CD4-positive, alpha-beta T cell (primary cell): Measurements from ENCODE around the gene MRPS11. TPM values are rescaled to one million over a fixed set of nuclear protein-coding genes. Genes with fewer than 3 reads are reported as not detected.

ENCODE experiments used
- ATAC-seq: fragments of 200-7000 bp; cut with Tn5 transposase; one replicate; pipeline ENCODE4 v1.10.0; 2022; ENCODE audit warnings: mild to moderate bottlenecking; ENCODE audit not compliant: poor library complexity
- CTCF ChIA-PET: fragments of 350-600 bp; sonication (Branson Sonifier 250); formaldehyde crosslinking; loops from one replicate; lab custom pipeline; 2021; ENCODE audit warnings: antibody characterized with exemption, inconsistent platforms; lab: Charles Lee
- POLR2A ChIA-PET: fragments of 350-600 bp; sonication (Branson Sonifier 250); formaldehyde crosslinking; loops from one replicate; lab custom pipeline; 2021; ENCODE audit warnings: antibody characterized with exemption, inconsistent platforms; lab: Charles Lee
- DNase-seq, 14 experiments: peaks; one replicate each; pipeline ENCODE4 v3.0.0-alpha.2; 2013 to 2020; ENCODE audit warnings: mixed read lengths in 2 of 14
- H3K27ac ChIP-seq, 2 donors: one replicate each; pipeline versions ENCODE4 v1.5.1 to v1.7.0; 2013; ENCODE audit warnings: low read length in 2 of 2, low read depth in 1 of 2, mild to moderate bottlenecking in 1 of 2
- H3K27me3 ChIP-seq, 2 experiments: 1 replicate in 1 of 2; 2 replicates in 1 of 2; pipeline versions ENCODE4 v1.6.1 to v1.7.0; 2013; ENCODE audit warnings: low read length in 2 of 2, control low read depth in 1 of 2, mild to moderate bottlenecking in 1 of 2, moderate library complexity in 1 of 2; ENCODE audit not compliant: insufficient read depth in 2 of 2, control insufficient read depth in 1 of 2
- H3K36me3 ChIP-seq: one replicate; pipeline ENCODE4 v1.6.1; 2013; ENCODE audit warnings: low read length, control low read depth; ENCODE audit not compliant: insufficient read depth
- H3K4me1 ChIP-seq: one replicate; pipeline ENCODE4 v1.6.1; 2013; ENCODE audit warnings: low read length, control low read depth; ENCODE audit not compliant: insufficient read depth
- H3K4me3 ChIP-seq: one replicate; pipeline ENCODE4 v1.5.1; 2013; ENCODE audit warnings: mild to moderate bottlenecking, low read length, moderate library complexity
- H3K9me3 ChIP-seq, 2 experiments: 1 replicate in 1 of 2; 2 replicates in 1 of 2; pipeline versions ENCODE4 v1.6.1 to v1.7.0; 2013; ENCODE audit warnings: low read length in 2 of 2, mild to moderate bottlenecking in 2 of 2, control low read depth in 1 of 2, moderate library complexity in 1 of 2; ENCODE audit not compliant: control insufficient read depth in 1 of 2, insufficient read depth in 1 of 2
- H3K27ac Mint-ChIP-seq: one replicate; pipeline ENCODE4 v1.8.0; 2020; ENCODE audit warnings: mixed read lengths
- H3K27me3 Mint-ChIP-seq: one replicate; pipeline ENCODE4 v1.8.0; 2021; ENCODE audit warnings: mixed read lengths
- H3K36me3 Mint-ChIP-seq: one replicate; pipeline ENCODE4 v1.8.0; 2021; ENCODE audit warnings: low read depth, mixed read lengths
- H3K4me1 Mint-ChIP-seq: one replicate; pipeline ENCODE4 v1.8.0; 2021; ENCODE audit warnings: low read depth, mixed read lengths
- H3K4me3 Mint-ChIP-seq: one replicate; pipeline ENCODE4 v1.8.0; 2020; ENCODE audit warnings: mild to moderate bottlenecking, mixed read lengths
- H3K9me3 Mint-ChIP-seq: one replicate; pipeline ENCODE4 v1.8.0; 2020; ENCODE audit warnings: mixed read lengths
- intact Hi-C, 2 experiments: fragments of 100-400 bp; cut with DNase I in 1 of 2; cut with micrococcal nuclease in 1 of 2; formaldehyde crosslinking; loops; one replicate each; pipeline versions ENCODE4 v1.15.1 to v1.9.0; 2023 to 2025; cut with DNase I, micrococcal nuclease
- total RNA-seq, 174 experiments: library from RNA in 2 of 174; stranded (reverse) in 2 of 174; gene quantifications; one replicate each; pipeline ENCODE4 v1.2.3 and lab custom pipeline; 2021 to 2026
- TF ChIP-seq, protein P1 (sequence below): fragments of 200-600 bp; IDR thresholded peaks from one replicate; pipeline ENCODE4 v1.8.0; 2022; ENCODE audit warnings: antibody characterized with exemption, mild to moderate bottlenecking

MRPS11 gene
- total RNA-seq, 2 experiments from 2014 or later, result 8.0 to 8.4 TPM

DNA sequence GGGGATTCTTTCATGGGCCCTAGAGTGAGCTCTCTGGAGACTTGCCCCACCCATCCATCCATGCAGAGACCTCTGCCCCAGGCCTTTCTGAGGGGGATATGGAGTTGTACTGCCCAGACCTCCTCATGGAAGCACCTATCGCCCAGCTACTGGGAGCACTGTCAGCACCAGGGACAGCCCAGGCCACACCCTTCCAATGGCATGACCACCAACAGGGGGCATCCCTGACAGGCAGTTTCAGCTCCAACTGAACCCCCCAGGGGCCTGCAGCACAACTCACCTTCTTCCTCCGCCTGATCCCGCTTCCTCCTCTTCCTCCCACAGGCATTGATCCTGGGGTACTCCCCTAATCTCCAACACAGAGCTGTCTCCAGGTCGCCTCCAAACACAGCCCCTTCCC, 21.8 kb downstream of the MRPS11 start:
- TF ChIP-seq, protein P1, sequence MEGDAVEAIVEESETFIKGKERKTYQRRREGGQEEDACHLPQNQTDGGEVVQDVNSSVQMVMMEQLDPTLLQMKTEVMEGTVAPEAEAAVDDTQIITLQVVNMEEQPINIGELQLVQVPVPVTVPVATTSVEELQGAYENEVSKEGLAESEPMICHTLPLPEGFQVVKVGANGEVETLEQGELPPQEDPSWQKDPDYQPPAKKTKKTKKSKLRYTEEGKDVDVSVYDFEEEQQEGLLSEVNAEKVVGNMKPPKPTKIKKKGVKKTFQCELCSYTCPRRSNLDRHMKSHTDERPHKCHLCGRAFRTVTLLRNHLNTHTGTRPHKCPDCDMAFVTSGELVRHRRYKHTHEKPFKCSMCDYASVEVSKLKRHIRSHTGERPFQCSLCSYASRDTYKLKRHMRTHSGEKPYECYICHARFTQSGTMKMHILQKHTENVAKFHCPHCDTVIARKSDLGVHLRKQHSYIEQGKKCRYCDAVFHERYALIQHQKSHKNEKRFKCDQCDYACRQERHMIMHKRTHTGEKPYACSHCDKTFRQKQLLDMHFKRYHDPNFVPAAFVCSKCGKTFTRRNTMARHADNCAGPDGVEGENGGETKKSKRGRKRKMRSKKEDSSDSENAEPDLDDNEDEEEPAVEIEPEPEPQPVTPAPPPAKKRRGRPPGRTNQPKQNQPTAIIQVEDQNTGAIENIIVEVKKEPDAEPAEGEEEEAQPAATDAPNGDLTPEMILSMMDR, result no peak
- POLR2A ChIA-PET, result interaction anchor here (0.6 to 1.0 kb wide), 2 partner anchors 9 to 22 kb away, joined by 3 read pairs; partner anchors contain the start of genes MRPL46 and MRPS11
- no peak for ATAC-seq
- H3K27ac Mint-ChIP-seq, result no peak overlapping the region
- no peaks in the 10 kb centered on the region for H3K9me3 ChIP-seq
- H3K36me3 Mint-ChIP-seq, result no peaks in the 10 kb centered on the region
- H3K9me3 Mint-ChIP-seq, result no peaks in the 10 kb centered on the region
- H3K27me3 ChIP-seq, result no peaks in the 10 kb centered on the region
- H3K4me1 Mint-ChIP-seq, result no peaks in the 10 kb centered on the region
- CTCF ChIA-PET, result no interaction called here
- no peak overlapping the region for H3K4me3 ChIP-seq
- no peaks in the 10 kb centered on the region for H3K27me3 Mint-ChIP-seq
- H3K36me3 ChIP-seq, result no peaks in the 10 kb centered on the region
- no peak overlapping the region for H3K4me3 Mint-ChIP-seq
- DNase-seq, result no peak
- H3K27ac ChIP-seq, result no peak overlapping the region
- no peaks in the 10 kb centered on the region for H3K4me1 ChIP-seq
- intact Hi-C loops, result no loop called here

DNA sequence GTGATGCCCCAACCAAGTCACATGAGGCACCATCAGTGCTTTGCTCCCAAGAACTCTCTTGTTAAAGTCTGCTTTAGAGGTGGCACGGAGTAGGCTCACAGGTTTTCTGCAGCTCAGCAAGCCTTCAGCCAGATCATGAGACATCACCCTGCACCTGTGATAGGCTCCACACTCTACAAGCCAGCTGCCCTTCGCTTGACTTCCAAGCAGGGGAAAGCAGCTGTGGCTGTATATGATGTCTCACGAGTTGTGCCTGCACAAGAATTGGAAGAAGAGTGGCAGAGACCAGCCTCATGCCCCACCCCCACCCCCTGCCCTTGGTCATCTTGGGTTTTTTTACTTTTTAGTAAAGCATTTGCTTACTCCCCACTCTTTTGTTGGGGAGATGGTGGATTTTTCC, 22.5 kb downstream of the MRPS11 start:
- ATAC-seq, result no peak
- H3K27me3 Mint-ChIP-seq, result no peaks in the 10 kb centered on the region
- Histone ChIP-seq H3K27ac (no peak overlapping the region), H3K36me3 (no peaks in the 10 kb centered on the region), H3K27me3 (no peaks in the 10 kb centered on the region), H3K9me3 (no peaks in the 10 kb centered on the region), H3K4me1 (no peaks in the 10 kb centered on the region), H3K4me3 (no peak overlapping the region)
- no peak overlapping the region for H3K4me3 Mint-ChIP-seq
- no peak for DNase-seq
- H3K9me3 Mint-ChIP-seq, result no peaks in the 10 kb centered on the region
- no peak overlapping the region for H3K27ac Mint-ChIP-seq
- H3K36me3 Mint-ChIP-seq, result no peaks in the 10 kb centered on the region
- TF ChIP-seq, protein P1, result no peak
- ChIA-PET POLR2A (no interaction called here), CTCF (no interaction called here)
- intact Hi-C loops, result no loop called here
- H3K4me1 Mint-ChIP-seq, result no peaks in the 10 kb centered on the region

DNA sequence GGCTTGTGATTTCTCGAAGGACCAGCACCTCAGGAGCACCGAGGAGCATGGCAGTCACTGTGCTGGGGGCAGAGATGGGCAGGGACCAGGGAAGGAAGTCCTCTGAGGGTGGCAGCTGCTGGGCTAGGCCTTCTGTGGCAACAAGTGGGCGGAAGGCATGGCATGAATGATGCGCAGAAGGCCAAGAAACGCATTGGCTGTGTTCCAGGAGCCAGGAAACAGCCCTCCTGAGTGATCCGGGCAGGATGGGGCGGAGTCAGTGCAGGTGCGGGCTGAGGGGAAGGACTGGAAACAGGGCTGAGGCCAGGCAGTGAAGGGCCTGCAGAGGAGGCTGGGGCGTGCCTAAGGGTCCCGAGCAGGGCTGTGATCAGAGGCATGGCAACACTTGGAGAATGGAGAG, 23.6 kb downstream of the MRPS11 start:
- no peak for ATAC-seq
- Mint-ChIP-seq H3K4me3 (no peak overlapping the region), H3K9me3 (no peaks in the 10 kb centered on the region), H3K27ac (no peak overlapping the region), H3K36me3 (no peaks in the 10 kb centered on the region), H3K4me1 (no peaks in the 10 kb centered on the region), H3K27me3 (no peaks in the 10 kb centered on the region)
- ChIA-PET POLR2A (no interaction called here), CTCF (no interaction called here)
- Histone ChIP-seq H3K36me3 (no peaks in the 10 kb centered on the region), H3K27ac (no peak overlapping the region), H3K4me3 (no peak overlapping the region), H3K27me3 (no peaks in the 10 kb centered on the region), H3K4me1 (no peaks in the 10 kb centered on the region), H3K9me3 (no peaks in the 10 kb centered on the region)
- no peak for DNase-seq
- TF ChIP-seq, protein P1, result no peak
- intact Hi-C loops, result no loop called here
